ENCODE measurements around the gene GGCX. TPM values are rescaled to one million over a fixed set of nuclear protein-coding genes. Genes with fewer than 3 reads are reported as not detected.

Gene GGCX
- total and polyA plus RNA-seq, 9 of the 15 experiments (the other 6 are each of a cell fraction or from before 2014, with no cell fraction given) = 14.4 to 47.1 (median 28.1) TPM

DNA sequence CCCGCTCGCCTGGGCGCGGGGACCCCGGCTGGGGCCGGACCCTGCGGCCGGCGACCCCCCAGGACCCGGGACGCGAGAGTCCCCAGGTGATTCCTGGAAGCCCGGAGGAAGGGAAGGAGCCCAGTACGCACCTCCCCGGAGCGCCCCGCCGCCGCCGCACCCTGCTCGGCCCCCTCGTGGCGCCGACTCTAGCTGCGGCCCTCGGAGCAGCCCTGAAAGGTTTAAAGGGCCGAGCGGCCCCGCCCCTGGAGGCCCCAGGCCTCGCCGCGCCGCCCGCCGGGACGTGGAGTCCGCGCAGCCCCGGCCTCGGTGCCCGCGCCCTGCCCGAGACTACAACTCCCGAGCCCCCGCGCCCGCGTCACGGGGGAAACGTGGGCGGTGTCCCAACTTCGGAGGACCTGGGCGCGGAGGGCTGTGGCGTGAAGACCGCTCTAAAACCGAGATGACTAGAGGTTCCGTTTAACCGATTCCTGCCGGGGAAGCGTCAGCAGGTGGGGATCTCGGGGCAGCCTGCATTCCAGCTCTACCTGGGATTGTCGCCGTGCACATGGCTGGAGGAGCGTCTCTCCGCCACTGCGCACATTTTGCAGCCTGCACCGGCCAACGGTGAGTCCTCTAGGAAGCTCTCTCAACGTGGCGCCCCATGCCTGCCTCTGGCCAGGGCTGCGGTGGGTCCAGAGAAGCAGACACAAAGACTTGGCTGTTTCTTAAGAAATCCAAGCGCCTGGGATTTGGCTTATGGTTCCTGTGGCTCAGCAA lies 41.4 kb upstream of the GGCX start, which contains the start of gene TMEM150A (continued):
- TF ChIP-seq, protein P1, sequence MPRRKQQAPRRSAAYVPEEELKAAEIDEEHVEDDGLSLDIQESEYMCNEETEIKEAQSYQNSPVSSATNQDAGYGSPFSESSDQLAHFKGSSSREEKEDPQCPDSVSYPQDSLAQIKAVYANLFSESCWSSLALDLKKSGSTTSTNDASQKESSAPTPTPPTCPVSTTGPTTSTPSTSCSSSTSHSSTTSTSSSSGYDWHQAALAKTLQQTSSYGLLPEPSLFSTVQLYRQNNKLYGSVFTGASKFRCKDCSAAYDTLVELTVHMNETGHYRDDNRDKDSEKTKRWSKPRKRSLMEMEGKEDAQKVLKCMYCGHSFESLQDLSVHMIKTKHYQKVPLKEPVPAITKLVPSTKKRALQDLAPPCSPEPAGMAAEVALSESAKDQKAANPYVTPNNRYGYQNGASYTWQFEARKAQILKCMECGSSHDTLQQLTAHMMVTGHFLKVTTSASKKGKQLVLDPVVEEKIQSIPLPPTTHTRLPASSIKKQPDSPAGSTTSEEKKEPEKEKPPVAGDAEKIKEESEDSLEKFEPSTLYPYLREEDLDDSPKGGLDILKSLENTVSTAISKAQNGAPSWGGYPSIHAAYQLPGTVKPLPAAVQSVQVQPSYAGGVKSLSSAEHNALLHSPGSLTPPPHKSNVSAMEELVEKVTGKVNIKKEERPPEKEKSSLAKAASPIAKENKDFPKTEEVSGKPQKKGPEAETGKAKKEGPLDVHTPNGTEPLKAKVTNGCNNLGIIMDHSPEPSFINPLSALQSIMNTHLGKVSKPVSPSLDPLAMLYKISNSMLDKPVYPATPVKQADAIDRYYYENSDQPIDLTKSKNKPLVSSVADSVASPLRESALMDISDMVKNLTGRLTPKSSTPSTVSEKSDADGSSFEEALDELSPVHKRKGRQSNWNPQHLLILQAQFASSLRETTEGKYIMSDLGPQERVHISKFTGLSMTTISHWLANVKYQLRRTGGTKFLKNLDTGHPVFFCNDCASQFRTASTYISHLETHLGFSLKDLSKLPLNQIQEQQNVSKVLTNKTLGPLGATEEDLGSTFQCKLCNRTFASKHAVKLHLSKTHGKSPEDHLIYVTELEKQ (CRISPR knock-in tag; IDR thresholded peaks at IDR 0.05) = no peak
- TF ChIP-seq ATF4 (CRISPR knock-in tag; IDR thresholded peaks at IDR 0.05) (0 out of 2 replicates have a peak, but pooled peaks have one; percentile 16), SRSF9 (IDR thresholded peaks at IDR 0.05; ENCODE audit: borderline replicate concordance, low read depth, low read length) (no peak), PHF8 (IDR thresholded peaks at IDR 0.05; ENCODE audit: borderline replicate concordance, low read length) (peak; percentile 59; the same call in 1 of the 2 replicates), PATZ1 (CRISPR knock-in tag; IDR thresholded peaks at IDR 0.05; ENCODE audit: borderline replicate concordance) (no peak), HMGN3 (IDR thresholded peaks at IDR 0.05; ENCODE audit: borderline replicate concordance, extremely low read depth, insufficient read length, low read depth, low read length) (peak; percentile 92), GTF2F1 (IDR thresholded peaks at IDR 0.05; ENCODE audit: low read depth, low read length) (no peak), ZNF277 (CRISPR knock-in tag; IDR thresholded peaks at IDR 0.05; ENCODE audit: borderline replicate concordance) (no peak), SMARCA4 (IDR thresholded peaks at IDR 0.05) (no peak), ZNF253 (CRISPR knock-in tag; conservative IDR thresholded peaks at IDR 0.05) (no peak), ZNF124 (CRISPR knock-in tag; IDR thresholded peaks at IDR 0.05) (no peak), GABPB1 (CRISPR knock-in tag; IDR thresholded peaks at IDR 0.05) (peak; percentile 45; the same call in 1 of the 2 replicates), CHD1 (IDR thresholded peaks at IDR 0.05; ENCODE audit: low read length) (peak; percentile 38), TAF7 (tag; IDR thresholded peaks at IDR 0.05) (no peak), HSF4 (CRISPR knock-in tag; IDR thresholded peaks at IDR 0.05; ENCODE audit: borderline replicate concordance) (no peak), STAT5B (CRISPR knock-in tag; IDR thresholded peaks at IDR 0.05) (no peak), PRMT5 (CRISPR knock-in tag; IDR thresholded peaks at IDR 0.05) (no peak)
- TF ChIP-seq, protein P2, sequence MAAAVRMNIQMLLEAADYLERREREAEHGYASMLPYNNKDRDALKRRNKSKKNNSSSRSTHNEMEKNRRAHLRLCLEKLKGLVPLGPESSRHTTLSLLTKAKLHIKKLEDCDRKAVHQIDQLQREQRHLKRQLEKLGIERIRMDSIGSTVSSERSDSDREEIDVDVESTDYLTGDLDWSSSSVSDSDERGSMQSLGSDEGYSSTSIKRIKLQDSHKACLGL (CRISPR knock-in tag; IDR thresholded peaks at IDR 0.05; ENCODE audit: borderline replicate concordance, poor library complexity, severe bottlenecking) = peak; percentile 42

All from K562 (cell line).